IMR-90 (cell line): Measurements from ENCODE around the gene TBRG4. TPM values are rescaled to one million over a fixed set of nuclear protein-coding genes. Genes with fewer than 3 reads are reported as not detected.

Experiments
- ATAC-seq: fragments of 200-7000 bp; cut with Tn5 transposase; 2 replicates; pipeline ENCODE4 v1.9.1; 2020; ENCODE audit warnings: low read depth, mild to moderate bottlenecking, moderate library complexity
- BruUV-seq: library from RNA; stranded (reverse); fragments of 400-500 nt; replicated peaks from 2 replicates; lab custom pipeline; 2021; lab: Mats Ljungman, UMichigan
- CTCF ChIA-PET: fragments of 300-600 bp; formaldehyde crosslinking; extraction: SDS; loops from one replicate; lab custom pipeline; 2021; ENCODE audit warnings: antibody characterized with exemption; lab: Yijun Ruan, JAX
- POLR2A ChIA-PET: fragments of 300-600 bp; sonication (Branson Sonifier 250); formaldehyde crosslinking; loops from one replicate; lab custom pipeline; 2022; ENCODE audit warnings: antibody characterized with exemption; ENCODE audit not compliant: unreplicated experiment; lab: Charles Lee
- DNase-seq: peaks from one replicate; pipeline ENCODE4 v3.0.0; 2013
- H2AFZ ChIP-seq: replicated peaks from 2 replicates; pipeline ENCODE3; 2013; ENCODE audit warnings: low read length, mild to moderate bottlenecking; ENCODE audit not compliant: poor library complexity
- H2AK5ac ChIP-seq: 2 replicates; pipeline ENCODE4 v1.6.1; 2013; ENCODE audit warnings: low read depth, low read length, inconsistent platforms
- H2AK9ac ChIP-seq: replicated peaks from 2 replicates; pipeline ENCODE3; 2013; ENCODE audit warnings: mild to moderate bottlenecking, low read depth, low read length, moderate library complexity; ENCODE audit not compliant: poor library complexity
- H2BK120ac ChIP-seq: 2 replicates; pipeline ENCODE4 v1.6.1; 2013; ENCODE audit warnings: low read depth, low read length, inconsistent platforms
- H2BK15ac ChIP-seq: 3 replicates; pipeline ENCODE4 v1.6.1; 2013; ENCODE audit warnings: low read depth, low read length, inconsistent platforms
- H2BK20ac ChIP-seq: 2 replicates; pipeline ENCODE4 v1.6.1; 2013; ENCODE audit warnings: low read depth, mild to moderate bottlenecking, inconsistent platforms, low read length, moderate library complexity
- H2BK5ac ChIP-seq: 2 replicates; pipeline ENCODE4 v1.6.1; 2013; ENCODE audit warnings: mild to moderate bottlenecking, low read depth, low read length, inconsistent platforms; ENCODE audit not compliant: poor library complexity, severe bottlenecking
- H3K14ac ChIP-seq: replicated peaks from 2 replicates; pipeline ENCODE4 v1.6.1; 2013; ENCODE audit warnings: low read depth, low read length, inconsistent platforms
- H3K18ac ChIP-seq: 2 replicates; pipeline ENCODE4 v1.6.1; 2013; ENCODE audit warnings: low read depth, low read length, control low read depth
- H3K23ac ChIP-seq: 2 replicates; pipeline ENCODE4 v1.6.1; 2013; ENCODE audit warnings: low read depth, low read length, inconsistent platforms
- H3K27ac ChIP-seq: 2 replicates; pipeline ENCODE4 v1.5.1; 2013; ENCODE audit warnings: mild to moderate bottlenecking, control low read depth, low read length; ENCODE audit not compliant: insufficient read depth
- H3K27me3 ChIP-seq: 2 replicates; pipeline ENCODE4 v1.6.1; 2013; ENCODE audit warnings: low read length; ENCODE audit not compliant: control insufficient read depth, insufficient read depth
- H3K36me3 ChIP-seq: 2 replicates; pipeline ENCODE4 v1.6.1; 2013; ENCODE audit warnings: low read length, mixed read lengths; ENCODE audit not compliant: control insufficient read depth, insufficient read depth
- H3K4ac ChIP-seq: 2 replicates; pipeline ENCODE4 v1.6.1; 2013; ENCODE audit warnings: low read depth, low read length, inconsistent platforms
- H3K4me1 ChIP-seq: 2 replicates; pipeline ENCODE4 v1.6.1; 2013; ENCODE audit warnings: low read length, mixed read lengths; ENCODE audit not compliant: control insufficient read depth, insufficient read depth
- H3K4me2 ChIP-seq: 2 replicates; pipeline ENCODE4 v1.6.1; 2013; ENCODE audit warnings: low read depth, mild to moderate bottlenecking, control low read depth, low read length, moderate library complexity
- H3K4me3 ChIP-seq: 2 replicates; pipeline ENCODE4 v1.5.1; 2013; ENCODE audit warnings: low read depth, mild to moderate bottlenecking, control low read depth, low read length, moderate library complexity; ENCODE audit not compliant: insufficient read depth
- H3K56ac ChIP-seq: 2 replicates; pipeline ENCODE4 v1.6.1; 2013; ENCODE audit warnings: low read length, inconsistent platforms; ENCODE audit not compliant: insufficient read depth; ENCODE audit errors: extremely low read depth
- H3K79me1 ChIP-seq, 2 experiments: 2 replicates each; pipeline ENCODE4 v1.6.1; 2013; ENCODE audit warnings: low read length in 2 of 2, inconsistent platforms in 1 of 2, low read depth in 1 of 2
- H3K9ac ChIP-seq: 2 replicates; pipeline ENCODE4 v1.6.1; 2013; ENCODE audit warnings: low read depth, low read length, control low read depth
- H3K9me1 ChIP-seq: 2 replicates; pipeline ENCODE4 v1.6.1; 2013; ENCODE audit warnings: low read length, inconsistent platforms; ENCODE audit not compliant: insufficient read depth
- H3K9me3 ChIP-seq: 2 replicates; pipeline ENCODE4 v1.6.1; 2013; ENCODE audit warnings: low read length; ENCODE audit not compliant: control insufficient read depth, insufficient read depth
- H4K20me1 ChIP-seq: 2 replicates; pipeline ENCODE4 v1.6.1; 2013; ENCODE audit warnings: low read length, inconsistent platforms; ENCODE audit not compliant: insufficient read depth
- H4K5ac ChIP-seq: 2 replicates; pipeline ENCODE4 v1.6.1; 2013; ENCODE audit warnings: mild to moderate bottlenecking, low read depth, low read length, control low read depth
- H4K8ac ChIP-seq, 2 experiments: 2 replicates each; pipeline ENCODE4 v1.6.1; 2013; ENCODE audit warnings: low read depth in 2 of 2, low read length in 2 of 2, control low read depth in 1 of 2, inconsistent platforms in 1 of 2
- H4K91ac ChIP-seq: 2 replicates; pipeline ENCODE4 v1.6.1; 2013; ENCODE audit warnings: low read depth, low read length, inconsistent platforms; ENCODE audit not compliant: insufficient read depth
- RCOR1 ChIP-seq: IDR thresholded peaks from 2 replicates; pipeline ENCODE4 v1.6.1; 2012; ENCODE audit warnings: mild to moderate bottlenecking, low read length, improper control_type of control experiment; ENCODE audit not compliant: insufficient replicate concordance
- SMC3 ChIP-seq: fragments of 150-350 bp; IDR thresholded peaks from 2 replicates; pipeline ENCODE4 v1.6.1; 2016; ENCODE audit warnings: low read depth, mild to moderate bottlenecking, antibody characterized with exemption, low read length, moderate library complexity
- USF2 ChIP-seq: fragments of 150-350 bp; IDR thresholded peaks from 2 replicates; pipeline ENCODE4 v1.6.1; 2017; ENCODE audit warnings: mild to moderate bottlenecking, antibody characterized with exemption, low read length, low read depth
- WGBS, 2 experiments: methylation state at CpG; one replicate each; pipeline versions ENCODE4 v1.1.5 to v1.1.7; 2013; ENCODE audit warnings: missing lambda C conversion rate in 2 of 2; ENCODE audit not compliant: insufficient read length in 1 of 2; ENCODE audit errors: extremely low coverage in 2 of 2; 5-methylcytosine and 5-hydroxymethylcytosine counted together
- dilution Hi-C: fragments of 300-500 bp; cut with HindIII; formaldehyde crosslinking; loops from one replicate; pipeline ENCODE4 v1.14.3; 2018; ENCODE audit warnings: low sequenced_read_pairs; ENCODE audit not compliant: unreplicated experiment
- in situ Hi-C: fragments of 300-500 bp; cut with MboI; formaldehyde crosslinking; loops from 3 replicates; pipeline ENCODE4 v1.14.3; 2019; ENCODE audit warnings: low sequenced_read_pairs, inconsistent platforms, mixed read lengths
- intact Hi-C: fragments of 100-400 bp; cut with micrococcal nuclease; formaldehyde crosslinking; loops from 2 replicates; pipeline ENCODE4 v1.10.0; 2022
- polyA plus RNA-seq, 3 experiments: library from polyadenylated mRNA; depleted of rRNA; stranded (reverse); fragments of >200 nt; gene quantifications; 2 replicates each; pipeline ENCODE4 v1.2.3, GENCODE V29; 2012; ENCODE audit warnings: low replicate concordance in 1 of 3
- total RNA-seq: library from RNA; depleted of rRNA; stranded (reverse); fragments of >200 nt; gene quantifications from 2 replicates; pipeline ENCODE4 v1.2.3, GENCODE V29; 2012

TBRG4 gene
- total and polyA plus RNA-seq, 2 of the 4 experiments (the other 2 are of a cell fraction), result 71.6 to 77.6 TPM

- H3K9ac ChIP-seq, result no peak overlapping the region
- no CpG with 5 or more reads among the region's 7 CpGs for WGBS, 2 experiments
- no peak overlapping the region for H3K56ac ChIP-seq
- no peak overlapping the region for H3K23ac ChIP-seq
- peaks cover 4% of the 10 kb centered on the region; the same call in 1 of the 2 replicates for H3K4me1 ChIP-seq
- intact Hi-C loops (no loop called here), in situ Hi-C loops (no loop called here), dilution Hi-C loops (loop anchor here (10.0 kb wide), 1 partner anchor 58 kb away; no protein-coding TSS in a partner anchor)
- peaks cover 4% of the 10 kb centered on the region; the same call in 1 of the 2 replicates for H3K9me1 ChIP-seq
- no peak overlapping the region for H3K4me2 ChIP-seq
- peak; percentile 33; the same call in 1 of the 2 replicates for ATAC-seq
- no peak overlapping the region for H3K18ac ChIP-seq
- H4K91ac ChIP-seq, result no peak overlapping the region
- no peak overlapping the region for H3K14ac ChIP-seq
- no peak overlapping the region for H2BK15ac ChIP-seq
- no peak overlapping the region; the same call in 1 of the 2 replicates for H3K4ac ChIP-seq
- H3K36me3 ChIP-seq, result no peaks in the 10 kb centered on the region
- no peak overlapping the region for H4K5ac ChIP-seq
- H3K27me3 ChIP-seq, result no peaks in the 10 kb centered on the region
- ChIA-PET POLR2A (interaction anchor here (0.6 kb wide), 1 partner anchor 63 kb away, joined by 3 read pairs; no protein-coding TSS in a partner anchor), CTCF (no interaction called here)
- peak overlapping the region; percentile 37 for H2AK9ac ChIP-seq
- no peaks in the 10 kb centered on the region for H3K9me3 ChIP-seq
- no peak overlapping the region for H2AK5ac ChIP-seq
- H4K8ac ChIP-seq, result no peak overlapping the region
- BruUV-seq, result no TSS peak
- no peaks in the 10 kb centered on the region for H4K20me1 ChIP-seq
- no peak overlapping the region for H2BK20ac ChIP-seq
- peaks cover 0 to 8% of the 10 kb centered on the region in 2 experiments; a peak in 1 of 4 replicates for H3K79me1 ChIP-seq
- DNase-seq, result peak; percentile 52
- H2BK120ac ChIP-seq, result no peak overlapping the region
- peak overlapping the region; percentile 81 for H2AFZ ChIP-seq
- no peak for TF ChIP-seq SMC3
- no peak for TF ChIP-seq USF2
- no peak for TF ChIP-seq RCOR1
- H2BK5ac ChIP-seq, result no peak overlapping the region
- no peak overlapping the region for H3K4me3 ChIP-seq
- no peak overlapping the region for H3K27ac ChIP-seq
Observed at GRCh38 chr7:45092100-45092930, 19.2 kb downstream of the TBRG4 start.
